NCI-H128 (cell line): ENCODE results near the gene SLC51A.
"Not testable (repeated sequence)": the region's sequence is repeated elsewhere in the genome, so short reads cannot be mapped to it uniquely, and the experiment has no call there.

Experiments
- DNase-seq: peaks from one replicate; lab custom pipeline; 2025; ENCODE audit not compliant: unreplicated experiment; lab: John Stamatoyannopoulos, UW

The SLC51A gene

DNA sequence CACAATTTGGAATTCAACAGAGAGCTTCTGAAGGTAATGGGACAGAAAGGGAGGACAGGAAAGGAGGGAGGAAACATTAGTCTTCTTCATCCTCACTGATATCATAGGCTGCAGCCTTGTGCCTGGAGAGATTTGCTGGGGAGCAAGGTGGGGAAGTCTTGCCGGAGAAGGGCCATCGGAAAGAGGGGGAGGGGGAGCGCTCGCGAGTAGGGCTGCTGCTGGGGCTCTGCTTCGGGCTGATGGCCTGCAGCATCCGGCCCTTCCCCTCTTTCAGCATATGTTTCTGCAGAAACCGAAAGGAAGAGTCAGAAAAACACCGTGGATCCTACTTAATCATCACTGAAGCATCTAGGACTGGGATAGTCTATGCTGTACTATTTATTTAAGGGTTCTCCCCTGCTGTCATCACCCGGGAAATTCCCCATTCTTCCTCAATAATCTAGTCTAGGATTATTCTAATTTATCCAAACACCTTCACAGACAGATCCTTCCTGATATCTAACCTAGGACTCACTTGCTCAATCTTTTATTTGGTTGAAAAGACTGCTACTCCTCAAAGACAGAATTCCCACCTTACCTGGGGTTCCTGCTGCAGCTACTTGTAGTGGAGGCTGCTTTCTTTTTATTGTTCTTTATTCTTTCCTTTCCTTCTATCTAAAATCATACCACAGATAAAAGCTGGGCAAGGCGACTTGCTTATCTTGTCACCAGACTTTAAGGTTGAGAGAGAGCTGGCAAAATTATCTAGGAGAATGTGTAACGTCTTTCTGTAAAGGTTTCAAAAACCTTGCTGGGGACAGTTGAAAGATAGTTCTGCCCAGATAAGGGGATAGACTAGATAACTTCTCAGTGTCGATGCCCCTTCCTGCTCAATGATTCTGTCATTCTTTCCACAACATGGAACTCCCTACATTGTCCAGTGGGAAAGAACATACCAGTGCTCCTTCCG is 22.6 kb downstream of the SLC51A start:
- no peak for DNase-seq

DNA sequence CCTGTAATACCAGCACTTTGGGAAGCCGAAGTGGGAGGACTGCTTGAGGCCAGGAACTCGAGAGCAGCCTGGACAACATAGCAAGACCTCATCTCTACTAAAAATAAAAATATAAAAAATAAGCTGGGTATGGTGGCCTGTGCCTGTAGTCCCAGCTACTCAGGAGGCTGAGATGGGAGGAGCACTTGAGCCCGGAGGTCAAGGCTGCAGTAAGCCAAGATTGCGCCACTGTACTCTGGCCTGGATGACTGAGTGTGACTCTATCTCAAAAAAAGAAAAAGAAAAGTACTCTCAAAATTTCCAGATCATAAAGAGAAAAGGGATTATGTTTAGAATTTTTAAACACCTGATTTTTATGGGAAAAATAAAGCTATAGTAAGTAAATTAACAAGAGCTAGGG is 24.1 kb downstream of the SLC51A start:
- DNase-seq, result no peak

DNA sequence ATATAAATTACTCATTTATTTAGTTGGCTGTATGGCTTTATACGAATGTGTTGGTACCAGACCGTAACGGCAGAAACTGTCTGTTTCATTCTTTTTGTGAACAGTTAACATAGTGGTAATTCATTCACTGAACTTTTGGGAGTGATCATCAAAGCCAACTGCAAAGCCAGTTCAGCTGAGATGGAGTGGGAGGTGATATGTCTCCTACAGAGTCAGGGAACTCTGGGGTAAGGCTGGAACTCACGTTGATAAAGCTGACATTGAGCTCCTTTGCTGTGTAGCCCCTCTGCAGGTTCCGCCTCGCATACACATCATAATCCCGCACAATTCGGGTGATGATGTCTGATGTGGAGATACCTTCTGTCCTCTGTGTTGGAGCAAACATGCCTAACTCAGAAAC is 25.4 kb downstream of the SLC51A start:
- no peak for DNase-seq

- not testable (repeated sequence) for DNase-seq
These were observed 27.8 kb downstream of the SLC51A start for GRCh38 chr3:196244166-196244565.

DNA sequence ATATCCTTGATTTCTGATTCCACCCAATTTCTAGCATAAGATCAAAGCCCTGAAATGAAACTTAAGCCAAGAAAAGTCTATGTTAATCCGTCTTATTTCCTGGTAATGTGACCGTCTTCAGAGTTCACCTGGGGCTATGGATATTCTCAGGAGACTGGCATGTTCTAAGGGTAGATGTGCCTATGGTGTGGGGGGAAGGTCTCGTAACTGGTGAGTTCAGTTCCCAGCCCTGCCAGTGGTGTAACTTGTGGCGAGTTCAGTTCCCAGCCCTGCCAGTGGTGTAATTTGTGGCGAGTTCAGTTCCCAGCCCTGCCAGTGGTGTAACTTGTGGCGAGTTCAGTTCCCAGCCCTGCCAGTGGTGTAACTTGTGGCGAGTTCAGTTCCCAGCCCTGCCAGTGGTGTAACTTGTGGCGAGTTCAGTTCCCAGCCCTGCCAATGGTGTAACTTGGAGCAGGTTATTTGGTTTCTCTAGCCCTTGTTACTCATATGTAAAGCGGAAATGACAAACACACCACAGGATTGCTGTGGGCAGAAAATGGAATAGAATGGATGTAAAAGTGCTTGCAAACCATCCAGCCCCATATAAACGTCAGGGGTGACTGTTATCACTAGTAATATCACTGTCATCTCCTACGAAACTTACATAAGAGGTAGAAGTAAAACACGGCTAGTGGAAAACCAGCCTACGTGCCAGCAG is 30.4 kb downstream of the SLC51A start:
- no peak for DNase-seq

DNA sequence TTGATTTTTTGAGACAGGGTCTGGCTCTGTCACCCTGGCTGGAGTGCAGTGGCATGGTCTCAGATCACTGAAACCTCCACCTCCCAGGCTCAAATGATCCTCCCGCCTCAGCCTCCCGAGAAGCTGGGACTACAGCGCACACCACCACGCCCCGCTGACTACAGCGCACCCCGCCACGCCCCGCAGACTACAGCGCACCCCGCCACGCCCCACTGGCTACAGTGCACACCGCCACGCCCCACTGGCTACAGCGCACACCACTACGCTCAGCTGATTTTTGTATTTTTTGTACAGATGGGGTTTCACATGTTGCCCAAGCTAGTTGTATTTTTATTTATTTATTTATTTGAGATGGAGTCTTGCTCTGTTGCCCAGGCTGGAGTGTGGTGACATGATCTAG is 35.6 kb downstream of the SLC51A start:
- DNase-seq, result no peak

- DNase-seq, result no peak
These were observed 38.3 kb downstream of the SLC51A start for GRCh38 chr3:196254376-196255283.

GRCh38 chr3:196255776-196256175 is 39.4 kb downstream of the SLC51A start:
- DNase-seq, result no peak

- no peak for DNase-seq
These were observed 44.5 kb downstream of the SLC51A start for GRCh38 chr3:196260784-196261183.

- DNase-seq, result no peak
These were observed 47.5 kb downstream of the SLC51A start for GRCh38 chr3:196263819-196264218.

DNA sequence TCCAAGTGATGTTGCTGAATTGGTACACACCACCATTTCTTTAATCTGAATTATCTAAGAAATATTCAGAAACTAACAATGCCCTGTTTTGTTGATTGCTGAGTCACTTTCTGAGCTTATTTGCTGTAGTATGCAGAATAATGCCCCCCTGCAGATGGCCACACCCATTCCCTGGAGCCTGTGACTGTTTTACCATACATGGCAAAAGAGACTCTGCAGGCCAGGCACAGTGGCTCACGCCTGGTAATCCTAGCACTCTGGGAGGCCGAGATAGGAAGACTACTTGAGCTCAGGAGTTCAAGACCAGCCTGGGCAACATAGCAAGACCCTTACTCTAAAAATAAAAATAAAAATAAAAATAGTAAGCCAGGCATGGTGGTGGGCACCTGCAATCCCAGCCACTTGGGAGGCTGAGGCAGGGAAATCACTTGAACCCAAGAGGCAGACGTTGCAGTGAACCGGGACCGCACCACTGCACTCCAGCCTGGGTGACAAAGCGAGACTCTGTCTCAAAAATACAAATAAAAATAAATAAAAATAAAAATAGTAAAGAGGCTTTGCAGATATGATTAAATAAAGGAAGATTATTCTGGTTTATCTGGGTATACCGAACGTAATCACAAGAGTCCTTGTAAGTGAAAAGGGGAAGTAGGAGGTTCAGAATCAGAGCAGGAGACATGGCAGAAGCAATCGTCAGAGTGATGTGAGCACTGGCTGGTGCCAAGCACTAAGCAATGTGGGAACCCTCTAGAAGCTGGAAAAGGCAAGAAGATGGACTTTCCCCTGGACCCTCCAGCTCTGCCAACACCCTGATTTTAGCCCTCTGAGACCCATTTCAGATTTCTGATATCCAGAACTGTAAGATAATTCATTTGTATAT is 52.2 kb downstream of the SLC51A start:
- no peak for DNase-seq

- DNase-seq, result no peak
These were observed 54.2 kb downstream of the SLC51A start for GRCh38 chr3:196270499-196270898.

DNA sequence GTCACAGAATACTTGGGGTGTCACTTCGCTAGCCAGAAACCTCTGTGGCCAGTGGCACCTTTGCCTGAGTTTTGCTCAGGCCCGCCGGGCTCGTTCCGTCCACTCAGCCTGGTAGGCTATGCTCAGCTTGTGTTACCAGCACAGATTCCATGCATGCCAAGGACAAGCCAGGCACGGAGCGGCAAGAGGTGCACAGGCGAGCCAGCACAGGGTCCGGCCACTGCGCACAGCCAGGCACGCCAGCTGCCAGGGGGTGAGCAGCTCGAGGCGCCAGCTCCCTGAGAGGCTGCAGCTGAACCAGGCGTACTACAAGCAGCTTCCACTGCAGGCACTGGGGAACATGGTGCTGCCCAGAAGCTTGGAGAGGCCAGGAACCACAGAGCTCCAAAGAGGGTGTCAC is 56.5 kb downstream of the SLC51A start:
- no peak for DNase-seq

- DNase-seq, result no peak
These were observed 57.3 kb downstream of the SLC51A start for GRCh38 chr3:196273655-196274054.

- no peak for DNase-seq
These were observed 58.3 kb downstream of the SLC51A start for GRCh38 chr3:196274585-196274984.

- no peak for DNase-seq
These were observed 58.8 kb downstream of the SLC51A start for GRCh38 chr3:196275126-196275525.

DNA sequence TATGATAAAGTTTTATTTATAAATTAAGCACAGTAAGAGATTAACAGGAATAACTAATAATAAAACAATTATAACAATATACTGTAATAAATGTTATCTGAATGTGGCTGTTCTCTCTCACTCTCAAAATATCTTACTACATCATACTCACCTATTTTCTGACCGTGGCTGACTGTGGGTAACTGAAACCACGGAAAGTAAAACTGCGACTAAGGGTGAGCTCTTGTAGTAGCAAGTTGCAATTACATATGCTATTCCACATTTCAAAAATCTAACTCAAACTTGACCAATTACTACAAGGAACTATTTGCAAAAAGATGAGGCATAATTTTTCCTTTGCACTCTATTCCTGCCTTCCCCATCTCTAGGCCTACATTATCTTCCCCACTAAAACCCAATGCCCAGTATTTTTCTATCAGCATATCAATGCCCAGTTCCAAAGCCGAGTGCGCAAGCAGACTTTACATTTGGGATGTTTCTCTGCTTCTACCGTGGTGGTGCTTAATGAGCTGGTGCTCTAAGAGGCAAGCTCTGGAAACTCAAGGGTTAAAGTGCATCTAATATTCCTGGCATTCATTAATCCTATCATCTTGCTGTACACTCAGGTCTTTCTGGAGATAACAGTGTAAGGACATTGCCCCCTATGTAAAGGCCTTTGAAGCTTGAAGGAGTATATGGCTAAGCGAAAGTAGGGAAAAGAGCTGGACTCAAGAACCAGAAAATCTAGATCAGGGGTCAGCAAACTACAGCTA is 64.5 kb downstream of the SLC51A start:
- no peak for DNase-seq

DNA sequence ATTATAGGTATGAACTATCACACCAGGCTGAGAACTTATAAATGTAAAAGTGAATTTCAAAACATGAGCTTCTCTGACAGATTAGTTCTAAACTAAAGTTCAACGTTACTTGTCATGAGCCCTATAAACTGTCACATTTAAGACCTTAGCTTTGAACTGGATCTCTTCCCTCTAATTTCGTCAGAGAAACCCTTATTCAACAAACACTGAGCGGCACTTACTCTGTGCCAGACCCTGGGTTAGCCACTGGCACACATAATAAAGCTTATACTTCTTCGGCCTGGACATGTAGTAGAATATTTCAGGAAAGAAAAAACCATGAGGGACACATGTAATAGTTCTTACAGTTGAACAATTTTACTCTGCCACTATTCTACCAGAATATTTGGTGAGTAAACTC is 65.6 kb downstream of the SLC51A start:
- DNase-seq, result no peak
